Osteoblast (primary cell): ENCODE data around the gene NUP62. TPM values are rescaled to one million over a fixed set of nuclear protein-coding genes. Genes with fewer than 3 reads are reported as not detected.

Experiments used
- DNase-seq: peaks from one replicate; pipeline ENCODE4 v3.0.0; 2011; ENCODE audit warnings: low spot score, mixed read lengths; ENCODE audit not compliant: insufficient read length; ENCODE audit errors: missing footprints
- H2AFZ ChIP-seq: 2 replicates; pipeline ENCODE4 v1.6.0; 2011; ENCODE audit warnings: mild to moderate bottlenecking, low read length
- H3K27ac ChIP-seq: 2 replicates; pipeline ENCODE4 v1.5.1; 2011; ENCODE audit warnings: mild to moderate bottlenecking, low read depth, low read length, moderate library complexity
- H3K27me3 ChIP-seq: 2 replicates; pipeline ENCODE4 v1.6.0; 2012; ENCODE audit warnings: mild to moderate bottlenecking, control low read depth, inconsistent platforms, low read length, moderate library complexity; ENCODE audit not compliant: insufficient read depth
- H3K36me3 ChIP-seq: 2 replicates; pipeline ENCODE4 v1.5.1; 2011; ENCODE audit warnings: mild to moderate bottlenecking, low read length, control low read depth, moderate library complexity; ENCODE audit not compliant: insufficient read depth
- H3K4me1 ChIP-seq: 2 replicates; pipeline ENCODE4 v1.5.1; 2011; ENCODE audit warnings: mild to moderate bottlenecking, low read length, control low read depth, moderate library complexity; ENCODE audit not compliant: insufficient read depth
- H3K4me2 ChIP-seq: 2 replicates; pipeline ENCODE4 v1.6.0; 2011; ENCODE audit warnings: mild to moderate bottlenecking, low read length; ENCODE audit not compliant: insufficient read depth
- H3K4me3 ChIP-seq: fragments of 200-600 bp; sonication (generic); 3 replicates; pipeline ENCODE4 v1.5.1; 2012; ENCODE audit warnings: mild to moderate bottlenecking, low read length, inconsistent platforms; ENCODE audit not compliant: insufficient read depth
- H3K79me2 ChIP-seq: 2 replicates; pipeline ENCODE4 v1.6.0; 2012; ENCODE audit warnings: mild to moderate bottlenecking, low read length, control low read depth, inconsistent platforms; ENCODE audit not compliant: insufficient read depth
- H3K9me3 ChIP-seq: 2 replicates; pipeline ENCODE4 v1.5.1; 2011; ENCODE audit warnings: low read depth, low read length, control low read depth
- H4K20me1 ChIP-seq: 2 replicates; pipeline ENCODE4 v1.6.0; 2012; ENCODE audit warnings: mild to moderate bottlenecking, low read length, control low read depth; ENCODE audit not compliant: insufficient read depth
- total RNA-seq: library from RNA; depleted of rRNA; stranded (reverse); fragments of >200 nt; gene quantifications from 2 replicates; pipeline ENCODE4 v1.2.3, GENCODE V29; 2012
- TF ChIP-seq, protein P1 (sequence below): IDR thresholded peaks from 2 replicates; pipeline ENCODE4 v1.5.1; 2011; ENCODE audit warnings: mild to moderate bottlenecking, low read depth, low read length, moderate library complexity; ENCODE audit errors: extremely low read depth

NUP62 gene
- total RNA-seq, 1 donor: 22.8 TPM

DNA sequence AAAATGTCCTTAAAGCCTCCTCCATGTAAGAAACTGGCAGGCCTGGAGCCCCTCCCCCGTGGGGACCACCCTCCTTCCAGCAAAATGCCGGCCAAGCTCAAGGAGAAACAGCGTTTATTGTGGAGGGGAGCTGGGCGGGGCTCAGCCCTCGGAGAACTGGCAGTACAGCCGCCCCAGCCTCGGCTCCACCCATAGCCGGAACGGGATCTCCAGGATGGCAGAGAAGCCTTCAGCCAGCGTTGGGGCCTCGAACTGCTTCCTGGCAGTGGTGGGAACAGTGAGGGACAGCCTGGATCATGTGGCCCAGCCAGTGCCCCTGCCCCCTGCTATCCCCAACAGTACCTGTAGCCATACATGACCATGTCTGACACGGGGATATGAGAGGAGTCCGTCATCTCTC lies 68.2 kb downstream of the NUP62 start:
- Histone ChIP-seq H3K27ac (no peak overlapping the region), H3K36me3 (peaks cover 61% of the 10 kb centered on the region), H2AFZ (no peak overlapping the region), H3K9me3 (no peaks in the 10 kb centered on the region), H3K4me2 (no peak overlapping the region), H3K4me1 (peaks cover 21% of the 10 kb centered on the region), H3K4me3 (no peak overlapping the region), H4K20me1 (peaks cover 24% of the 10 kb centered on the region), H3K27me3 (no peaks in the 10 kb centered on the region), H3K79me2 (peaks cover 32% of the 10 kb centered on the region)
- DNase-seq: no peak
- TF ChIP-seq, protein P1, sequence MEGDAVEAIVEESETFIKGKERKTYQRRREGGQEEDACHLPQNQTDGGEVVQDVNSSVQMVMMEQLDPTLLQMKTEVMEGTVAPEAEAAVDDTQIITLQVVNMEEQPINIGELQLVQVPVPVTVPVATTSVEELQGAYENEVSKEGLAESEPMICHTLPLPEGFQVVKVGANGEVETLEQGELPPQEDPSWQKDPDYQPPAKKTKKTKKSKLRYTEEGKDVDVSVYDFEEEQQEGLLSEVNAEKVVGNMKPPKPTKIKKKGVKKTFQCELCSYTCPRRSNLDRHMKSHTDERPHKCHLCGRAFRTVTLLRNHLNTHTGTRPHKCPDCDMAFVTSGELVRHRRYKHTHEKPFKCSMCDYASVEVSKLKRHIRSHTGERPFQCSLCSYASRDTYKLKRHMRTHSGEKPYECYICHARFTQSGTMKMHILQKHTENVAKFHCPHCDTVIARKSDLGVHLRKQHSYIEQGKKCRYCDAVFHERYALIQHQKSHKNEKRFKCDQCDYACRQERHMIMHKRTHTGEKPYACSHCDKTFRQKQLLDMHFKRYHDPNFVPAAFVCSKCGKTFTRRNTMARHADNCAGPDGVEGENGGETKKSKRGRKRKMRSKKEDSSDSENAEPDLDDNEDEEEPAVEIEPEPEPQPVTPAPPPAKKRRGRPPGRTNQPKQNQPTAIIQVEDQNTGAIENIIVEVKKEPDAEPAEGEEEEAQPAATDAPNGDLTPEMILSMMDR: no peak

DNA sequence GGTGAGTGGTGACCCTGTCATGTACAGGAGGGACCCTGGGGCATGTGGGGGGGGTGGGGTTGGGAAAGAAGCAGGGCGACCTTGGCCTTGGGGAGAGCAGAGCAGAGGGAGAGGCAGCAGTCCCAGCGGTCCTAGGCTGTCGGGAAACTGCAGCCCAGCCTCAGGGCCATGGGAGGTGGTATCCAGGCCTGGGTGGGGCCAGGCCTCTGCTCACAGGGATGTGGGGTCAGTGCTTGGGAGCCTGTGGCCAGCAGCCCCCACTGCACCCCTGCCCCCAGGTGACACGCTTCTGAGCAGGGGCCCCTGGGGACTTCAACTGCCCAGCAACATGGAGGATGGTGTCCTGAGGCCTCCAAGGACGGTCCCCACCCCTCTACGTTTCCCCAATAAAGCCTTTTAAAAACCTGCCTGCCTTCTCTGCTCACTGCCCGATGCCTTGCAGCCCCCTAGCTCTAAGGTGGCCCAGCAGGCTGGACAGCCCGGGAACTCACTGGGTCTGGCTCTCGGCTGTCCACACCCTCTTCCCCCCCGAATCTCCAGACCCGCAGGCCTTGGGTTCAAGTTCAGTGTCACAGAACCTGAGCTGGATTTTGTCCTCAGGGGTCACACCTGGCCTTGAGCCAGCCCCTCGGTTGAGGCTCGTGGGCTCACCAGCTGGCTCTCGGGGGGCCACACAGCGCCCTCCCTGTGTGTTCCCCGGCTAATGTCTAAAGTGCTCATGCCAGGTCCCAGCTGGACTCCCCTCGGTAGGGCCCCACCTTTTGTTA lies 68.8 kb downstream of the NUP62 start:
- H3K27ac ChIP-seq: no peak overlapping the region
- no peaks in the 10 kb centered on the region for H3K27me3 ChIP-seq
- peaks cover 27% of the 10 kb centered on the region for H3K79me2 ChIP-seq
- no peak overlapping the region for H2AFZ ChIP-seq
- H3K4me1 ChIP-seq: peaks cover 15% of the 10 kb centered on the region
- peaks cover 65% of the 10 kb centered on the region for H3K36me3 ChIP-seq
- peaks cover 24% of the 10 kb centered on the region for H4K20me1 ChIP-seq
- TF ChIP-seq, protein P1: no peak
- no peak overlapping the region for H3K4me3 ChIP-seq
- no peaks in the 10 kb centered on the region for H3K9me3 ChIP-seq
- DNase-seq: no peak
- no peak overlapping the region for H3K4me2 ChIP-seq

GRCh38 chr19:49859682-49860335 lies 69.5 kb downstream of the NUP62 start:
- Histone ChIP-seq H3K27ac (peak overlapping the region; percentile 17), H3K4me3 (no peak overlapping the region), H3K36me3 (peaks cover 68% of the 10 kb centered on the region), H2AFZ (no peak overlapping the region), H3K4me2 (no peak overlapping the region), H3K79me2 (peaks cover 28% of the 10 kb centered on the region), H3K4me1 (peaks cover 15% of the 10 kb centered on the region), H3K27me3 (no peaks in the 10 kb centered on the region), H3K9me3 (no peaks in the 10 kb centered on the region), H4K20me1 (peaks cover 25% of the 10 kb centered on the region)
- DNase-seq: no peak
- TF ChIP-seq, protein P1: no peak
